A673 (cell line): Measurements from ENCODE around the gene IGFN1. TPM values are rescaled to one million over a fixed set of nuclear protein-coding genes. Genes with fewer than 3 reads are reported as not detected.

Source experiments
- BruUV-seq: library from RNA; stranded (reverse); fragments of 400-500 nt; replicated peaks from 2 replicates; lab custom pipeline; 2021; lab: Mats Ljungman, UMichigan
- CTCF ChIA-PET: fragments of 300-600 bp; sonication (Branson Sonifier 250); formaldehyde crosslinking; loops from one replicate; lab custom pipeline; 2022; ENCODE audit warnings: antibody characterized with exemption; lab: Charles Lee
- POLR2A ChIA-PET: fragments of 300-600 bp; sonication (Branson Sonifier 250); formaldehyde crosslinking; loops from one replicate; lab custom pipeline; 2022; ENCODE audit warnings: antibody characterized with exemption; ENCODE audit not compliant: low non-redundant PET; lab: Charles Lee
- DNase-seq: peaks from one replicate; pipeline ENCODE4 v3.0.0-alpha.2; 2015; ENCODE audit warnings: low spot score
- H3K27ac ChIP-seq: fragments of 200-600 bp; sonication (generic); 2 replicates; pipeline ENCODE4 v1.5.1; 2016; ENCODE audit warnings: mixed run types, low read depth, mild to moderate bottlenecking, mixed read lengths, antibody characterized with exemption, low read length; ENCODE audit not compliant: poor library complexity, severe bottlenecking
- H3K27me3 ChIP-seq: fragments of 200-600 bp; sonication (generic); replicated peaks from 2 replicates; pipeline ENCODE4 v1.6.1; 2017; ENCODE audit warnings: mixed run types, low read depth, mild to moderate bottlenecking, mixed read lengths, antibody characterized with exemption, low read length; ENCODE audit not compliant: insufficient read depth, poor library complexity
- H3K36me3 ChIP-seq: fragments of 200-600 bp; sonication (generic); 2 replicates; pipeline ENCODE4 v1.6.1; 2016; ENCODE audit warnings: mixed run types, mild to moderate bottlenecking, mixed read lengths, antibody characterized with exemption, low read length; ENCODE audit not compliant: insufficient read depth, poor library complexity, severe bottlenecking
- H3K4me1 ChIP-seq: fragments of 200-600 bp; sonication (generic); 2 replicates; pipeline ENCODE4 v1.6.1; 2017; ENCODE audit warnings: mixed run types, mild to moderate bottlenecking, mixed read lengths, antibody characterized with exemption, low read length; ENCODE audit not compliant: insufficient read depth, poor library complexity, severe bottlenecking
- H3K4me3 ChIP-seq: fragments of 200-600 bp; sonication (generic); 2 replicates; pipeline ENCODE4 v1.5.1; 2016; ENCODE audit warnings: low read depth, mixed run types, mild to moderate bottlenecking, mixed read lengths, low read length; ENCODE audit not compliant: poor library complexity, severe bottlenecking
- H3K9me3 ChIP-seq: fragments of 200-600 bp; sonication (generic); 2 replicates; pipeline ENCODE4 v1.6.1; 2016; ENCODE audit warnings: mixed run types, low read depth, mild to moderate bottlenecking, mixed read lengths, antibody characterized with exemption, low read length; ENCODE audit not compliant: poor library complexity, severe bottlenecking
- CTCF ChIP-seq: fragments of 300-800, 200-600 bp; sonication (generic); conservative IDR thresholded peaks from 2 replicates; pipeline ENCODE4 v1.5.1; 2017; ENCODE audit warnings: low read depth, mild to moderate bottlenecking, antibody characterized with exemption, low read length, moderate library complexity, mixed read lengths
- EZH2 ChIP-seq: fragments of 200-600 bp; sonication (generic); IDR thresholded peaks from 2 replicates; pipeline ENCODE4 v1.6.1; 2017; ENCODE audit warnings: borderline replicate concordance, low read depth, mild to moderate bottlenecking, mixed read lengths, antibody characterized with exemption, low read length; ENCODE audit not compliant: poor library complexity, severe bottlenecking
- intact Hi-C: fragments of 100-400 bp; cut with micrococcal nuclease; formaldehyde crosslinking; loops from one replicate; pipeline ENCODE4 v1.10.0; 2022; ENCODE audit not compliant: unreplicated experiment
- total RNA-seq: library from RNA; stranded (reverse); gene quantifications from 2 replicates; pipeline ENCODE4 v1.2.3, GENCODE V29; 2021

Gene IGFN1
- total RNA-seq, 1 experiment from 2014 or later = 1.2 TPM

- BruUV-seq = no TSS peak
- no peaks in the 10 kb centered on the region for H3K9me3 ChIP-seq
- no peak for TF ChIP-seq CTCF
- TF ChIP-seq EZH2 = no peak
- H3K27ac ChIP-seq = no peak overlapping the region
- peaks cover 5% of the 10 kb centered on the region for H3K4me1 ChIP-seq
- no peaks in the 10 kb centered on the region for H3K27me3 ChIP-seq
- peaks cover 69% of the 10 kb centered on the region for H3K36me3 ChIP-seq
- ChIA-PET CTCF (no interaction called here), POLR2A (no interaction called here)
- intact Hi-C loops = no loop called here
- H3K4me3 ChIP-seq = no peak overlapping the region
- no peak for DNase-seq
Observed at GRCh38 chr1:201144701-201145100, 45.9 kb upstream of the IGFN1 start.

- H3K27ac ChIP-seq = no peak overlapping the region
- TF ChIP-seq CTCF (no peak), EZH2 (no peak)
- H3K9me3 ChIP-seq = no peaks in the 10 kb centered on the region
- H3K4me1 ChIP-seq = peaks cover 5% of the 10 kb centered on the region
- POLR2A ChIA-PET = no interaction called here
- H3K36me3 ChIP-seq = peaks cover 72% of the 10 kb centered on the region
- BruUV-seq = no TSS peak
- intact Hi-C loops = no loop called here
- H3K27me3 ChIP-seq = no peaks in the 10 kb centered on the region
- no peak overlapping the region for H3K4me3 ChIP-seq
- CTCF ChIA-PET = no interaction called here
- no peak for DNase-seq
Observed at GRCh38 chr1:201145132-201145531, 45.5 kb upstream of the IGFN1 start.

GRCh38 chr1:201145816-201146215, 44.8 kb upstream of the IGFN1 start:
- no peak for DNase-seq
- Histone ChIP-seq H3K4me1 (no peaks in the 10 kb centered on the region), H3K4me3 (no peak overlapping the region), H3K9me3 (no peaks in the 10 kb centered on the region), H3K27ac (no peak overlapping the region), H3K36me3 (peaks cover 73% of the 10 kb centered on the region), H3K27me3 (no peaks in the 10 kb centered on the region)
- no TSS peak for BruUV-seq
- TF ChIP-seq EZH2 = no peak
- TF ChIP-seq CTCF = no peak
- ChIA-PET CTCF (no interaction called here), POLR2A (no interaction called here)
- intact Hi-C loops = no loop called here
